HL-60 (cell line): ENCODE data around the gene ABCD3.

Experiments used
- DNase-seq, 2 experiments: peaks; one replicate each; pipeline ENCODE4 v3.0.0-alpha.2; 2010 to 2020; ENCODE audit warnings: low read depth in 1 of 2, low spot score in 1 of 2
- H3K27ac ChIP-seq: fragments of 250-450 bp; sonication (Bioruptor Pico); replicated peaks from 2 replicates; pipeline ENCODE4 v1.5.1; 2020; ENCODE audit warnings: mild to moderate bottlenecking, moderate library complexity
- H3K27me3 ChIP-seq: fragments of 250-450 bp; sonication (Bioruptor Pico); 2 replicates; pipeline ENCODE4 v1.5.1; 2021; ENCODE audit warnings: mild to moderate bottlenecking, moderate library complexity; ENCODE audit not compliant: insufficient read depth, poor library complexity, severe bottlenecking
- H3K4me3 ChIP-seq: replicated peaks from 2 replicates; pipeline ENCODE4 v1.5.1; 2011; ENCODE audit warnings: mild to moderate bottlenecking, control low read depth, low read length; ENCODE audit not compliant: insufficient read depth
- CTCF ChIP-seq: IDR thresholded peaks from one replicate; pipeline ENCODE4 v1.5.1; 2011; ENCODE audit warnings: low read length, control low read depth, inconsistent platforms; ENCODE audit not compliant: insufficient read depth
- GABPA ChIP-seq: IDR thresholded peaks from 2 replicates; pipeline ENCODE4 v1.6.1; 2012; ENCODE audit warnings: low read depth
- POLR2AphosphoS5 ChIP-seq: IDR thresholded peaks from 2 replicates; pipeline ENCODE4 v1.6.1; 2012; ENCODE audit warnings: low read depth
- REST ChIP-seq: IDR thresholded peaks from 2 replicates; pipeline ENCODE4 v1.6.1; 2012; ENCODE audit warnings: low read depth; ENCODE audit not compliant: insufficient replicate concordance
- SPI1 ChIP-seq: IDR thresholded peaks from 2 replicates; pipeline ENCODE4 v1.6.1; 2012; ENCODE audit warnings: low read depth, mild to moderate bottlenecking, borderline replicate concordance

ABCD3 gene

GRCh38 chr1:94501935-94502334 lies 83.7 kb downstream of the ABCD3 start:
- no peak overlapping the region for H3K27ac ChIP-seq
- TF ChIP-seq GABPA, result no peak
- TF ChIP-seq CTCF, result no peak
- no peak for TF ChIP-seq SPI1
- TF ChIP-seq POLR2AphosphoS5, result no peak
- no peak for TF ChIP-seq REST
- DNase-seq, result no peak

GRCh38 chr1:94503153-94503552 lies 85.0 kb downstream of the ABCD3 start:
- Histone ChIP-seq H3K27me3 (no peaks in the 10 kb centered on the region), H3K27ac (no peak overlapping the region), H3K4me3 (no peak overlapping the region)
- DNase-seq, result no peak
- TF ChIP-seq POLR2AphosphoS5 (no peak), CTCF (no peak), SPI1 (no peak), REST (no peak), GABPA (no peak)

More at GRCh38 chr1:94501935-94502334, 83.7 kb downstream of the ABCD3 start:
- Histone ChIP-seq H3K27me3 (no peaks in the 10 kb centered on the region), H3K4me3 (no peak overlapping the region)

GRCh38 chr1:94504601-94505000 lies 86.4 kb downstream of the ABCD3 start:
- DNase-seq, result no peak

More at GRCh38 chr1:94504601-94505000, 86.4 kb downstream of the ABCD3 start:
- H3K4me3 ChIP-seq, result no peak overlapping the region
- no peak overlapping the region for H3K27ac ChIP-seq
- no peaks in the 10 kb centered on the region for H3K27me3 ChIP-seq
- TF ChIP-seq GABPA, result no peak
- TF ChIP-seq SPI1, result no peak
- no peak for TF ChIP-seq CTCF
- no peak for TF ChIP-seq POLR2AphosphoS5
- no peak for TF ChIP-seq REST
